Activated effector memory CD4-positive, alpha-beta T cell treated with Interleukin-2 at 50 U/mL for 16 hours (primary cell): ENCODE measurements around the gene PDK2.

Experiments
- DNase-seq: peaks from one replicate; pipeline ENCODE4 v3.0.0-alpha.2; 2020

PDK2 gene

GRCh38 chr17:50120475-50121253, 25.5 kb downstream of the PDK2 start:
- DNase-seq = no peak

DNA sequence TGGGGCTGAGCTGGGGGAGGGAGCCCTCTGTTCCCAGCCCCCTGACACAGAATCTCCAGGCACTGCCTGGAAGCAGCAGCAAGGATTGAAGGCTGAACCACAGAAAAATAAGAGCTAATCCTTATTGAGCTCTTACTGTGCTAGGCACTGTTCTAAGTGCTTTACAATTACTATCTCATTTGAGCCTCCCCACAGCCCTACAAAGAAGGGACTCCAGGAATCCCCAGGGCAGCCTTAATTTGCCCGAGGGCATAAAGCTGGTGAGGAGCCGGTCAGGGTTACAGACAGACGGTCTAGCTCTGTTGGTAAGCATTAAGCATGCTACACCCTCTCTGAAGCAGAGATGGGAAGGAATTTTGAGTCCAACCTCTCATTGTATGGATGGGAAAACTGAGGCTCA, 27.8 kb downstream of the PDK2 start:
- no peak for DNase-seq

DNA sequence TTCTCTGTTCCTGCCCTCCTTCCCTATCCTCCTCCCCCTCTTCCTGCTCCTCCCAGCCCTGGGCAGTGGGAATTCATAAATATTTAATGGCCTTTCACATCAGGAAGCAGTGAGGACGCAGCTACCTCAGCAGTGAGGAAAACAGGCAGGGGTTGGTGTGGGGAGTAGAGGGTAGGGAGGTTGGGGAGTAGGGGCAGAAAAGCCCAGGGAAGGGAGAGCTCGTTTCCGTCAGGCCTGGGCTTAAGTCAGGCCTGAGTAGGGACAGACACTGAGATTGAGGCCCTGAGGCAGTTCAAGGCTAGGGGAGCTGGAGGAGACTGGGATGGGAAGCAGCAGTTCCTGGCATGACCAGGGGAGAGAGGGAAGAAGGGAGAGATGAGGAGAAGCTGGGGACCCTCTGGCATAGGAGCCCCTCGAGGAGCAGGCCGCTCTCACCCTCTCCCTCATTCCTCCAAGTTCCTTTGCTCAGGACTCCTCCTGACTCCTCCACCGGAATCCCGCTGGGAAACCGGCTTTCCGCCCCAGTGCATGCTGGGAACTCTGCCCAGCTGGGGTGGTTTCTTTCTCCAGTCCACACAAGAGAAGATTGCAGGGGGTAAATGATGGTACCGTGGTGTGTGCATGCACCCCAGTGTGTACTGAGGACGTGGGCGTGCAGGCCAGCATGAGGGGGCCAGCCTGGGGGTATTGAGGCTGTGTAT, 28.6 kb downstream of the PDK2 start:
- no peak for DNase-seq

DNA sequence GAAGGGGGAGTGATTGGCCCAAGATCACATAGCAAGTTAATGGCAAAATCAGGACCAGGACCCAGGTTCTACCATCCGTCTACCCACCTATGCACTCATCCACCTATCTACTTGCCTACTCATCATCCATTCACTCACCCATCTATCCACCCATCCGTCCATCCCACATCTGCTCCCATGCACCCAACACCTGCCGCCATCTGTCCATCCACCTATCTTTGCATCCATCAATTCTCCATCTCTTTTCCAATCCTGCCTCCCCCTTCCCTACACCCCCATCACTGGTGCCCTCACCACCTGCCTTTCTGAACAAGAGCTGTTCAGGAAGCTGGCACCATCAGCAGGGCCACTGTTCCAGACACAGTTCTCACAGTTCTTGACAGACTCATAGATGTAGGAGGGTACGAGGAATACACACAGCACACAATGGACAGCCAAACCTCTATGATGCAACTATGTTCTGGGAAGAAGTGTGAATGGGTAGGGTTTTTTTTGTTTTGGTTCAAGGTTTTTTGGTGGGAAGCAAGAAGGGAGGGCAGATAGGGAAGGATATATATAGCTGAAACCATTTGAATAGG, 30.4 kb downstream of the PDK2 start:
- no peak for DNase-seq

- DNase-seq = no peak
Observed at GRCh38 chr17:50127697-50128361, 32.7 kb downstream of the PDK2 start.

DNA sequence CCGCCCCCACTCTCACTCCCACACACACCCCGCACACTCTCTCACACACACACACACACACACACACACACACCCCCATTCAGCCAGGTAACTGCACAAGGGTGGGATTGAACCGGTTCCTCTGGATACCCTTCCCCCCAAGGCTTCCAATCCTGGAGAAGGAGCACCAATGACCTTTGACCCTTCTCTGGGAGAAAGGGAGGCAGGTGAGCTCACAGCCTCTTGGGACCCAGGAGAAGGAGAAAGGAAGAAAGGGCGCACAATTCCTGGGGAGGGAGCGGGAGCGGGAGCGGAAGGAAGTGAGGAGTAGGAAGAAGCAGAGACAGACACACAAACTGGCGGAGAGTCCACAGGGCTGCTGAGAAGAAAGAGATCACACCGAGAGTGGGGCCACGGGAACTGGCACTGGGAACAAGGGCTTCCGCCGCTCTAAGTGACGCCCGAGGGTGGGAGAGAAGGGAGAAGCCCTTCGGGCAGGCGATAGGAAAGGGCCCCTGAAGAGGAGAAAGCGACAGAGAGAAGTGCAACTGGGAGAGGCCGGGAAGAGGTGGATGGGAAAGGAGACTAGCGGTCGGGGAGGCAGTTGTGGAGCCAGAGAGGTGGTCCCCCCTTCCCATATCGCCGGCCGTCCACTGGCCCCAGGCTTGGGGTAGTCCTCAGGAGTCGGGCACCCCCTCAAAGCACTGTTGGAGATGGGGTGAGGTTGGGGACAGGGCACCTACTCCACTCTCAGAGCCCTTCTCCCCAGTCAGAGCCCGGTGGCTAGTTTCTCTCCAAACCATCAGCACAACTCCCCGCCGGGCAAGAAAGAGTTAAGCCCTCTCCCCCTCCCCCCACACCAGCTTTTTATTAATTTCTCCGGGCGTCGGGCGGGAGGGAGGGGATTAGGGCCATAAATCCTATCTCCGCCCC, 33.5 kb downstream of the PDK2 start:
- DNase-seq = no peak

- no peak for DNase-seq
Observed at GRCh38 chr17:50129353-50129727, 34.2 kb downstream of the PDK2 start.

- DNase-seq = peak; percentile 50
Observed at GRCh38 chr17:50129728-50130558, 34.8 kb downstream of the PDK2 start, which contains the start of gene SAMD14. SAMD14 (minus strand) TSS chr17:50130160; CDS start chr17:50124959, 5,201 bp downstream.

DNA sequence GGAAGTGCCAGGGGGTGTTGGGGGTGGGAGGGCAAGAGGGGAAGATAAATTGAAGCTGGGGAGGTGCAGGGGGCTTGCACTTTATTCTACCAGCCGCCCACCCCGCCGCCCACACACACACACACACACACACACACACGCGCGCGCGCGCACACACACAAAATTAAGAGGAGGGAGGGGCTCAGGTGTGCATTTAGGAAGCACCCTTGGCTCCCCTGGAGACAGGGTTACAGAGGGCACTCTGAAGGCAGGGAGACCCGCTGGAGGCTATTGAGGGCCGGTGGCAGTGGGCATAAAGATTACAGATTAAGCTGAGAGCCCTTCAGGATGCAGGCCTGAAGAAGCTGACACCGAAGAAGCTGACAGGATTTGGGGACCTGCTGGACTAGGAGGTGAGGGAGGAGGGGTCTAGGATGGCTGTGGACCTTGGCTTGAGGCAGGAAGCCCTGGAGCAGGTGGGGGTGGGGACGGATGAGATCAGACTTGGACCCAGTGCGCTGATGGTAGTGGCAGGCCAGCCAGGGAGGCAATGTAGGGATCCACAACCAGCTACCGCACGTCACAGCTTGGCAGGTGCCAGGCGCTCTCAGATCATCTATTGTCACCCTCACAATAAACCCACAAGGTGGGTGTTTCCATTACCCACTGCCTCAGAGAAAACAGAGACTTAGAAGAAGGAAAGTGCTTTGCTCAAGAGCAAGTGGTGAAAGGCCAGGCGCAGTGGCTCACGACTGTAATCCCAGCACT, 35.6 kb downstream of the PDK2 start:
- no peak for DNase-seq

DNA sequence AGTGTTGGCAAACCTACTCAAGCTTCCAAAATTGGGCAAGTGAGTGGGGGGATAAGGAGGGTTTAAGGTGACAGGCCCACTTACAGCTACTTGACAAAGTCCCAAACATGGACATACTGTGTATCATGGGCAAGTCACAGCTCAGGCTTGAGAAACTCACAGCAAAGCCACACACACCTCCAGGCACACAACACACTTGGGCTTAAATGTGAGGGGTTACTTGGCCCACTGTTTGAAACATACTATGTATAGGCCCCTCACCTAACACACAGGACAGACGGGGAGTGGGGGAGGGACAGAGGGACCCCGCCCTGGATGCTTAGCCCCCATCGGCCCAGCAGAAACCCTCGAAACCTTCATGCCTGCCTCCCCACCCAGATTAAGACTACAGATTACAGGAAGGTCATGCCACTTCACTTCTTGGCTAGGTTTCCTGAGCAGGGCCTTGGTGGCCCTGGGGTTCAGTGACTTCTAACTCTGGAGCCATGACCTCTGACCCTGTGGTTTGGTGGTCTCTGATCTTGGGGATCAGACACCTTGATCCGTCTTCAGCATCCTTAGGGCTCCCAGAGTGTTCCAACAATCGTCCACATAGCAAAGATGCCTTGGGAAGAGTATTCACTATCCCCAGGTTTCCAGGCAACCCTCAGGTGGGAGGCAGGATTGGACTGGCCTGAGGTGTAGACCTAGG, 37.1 kb downstream of the PDK2 start:
- DNase-seq = no peak

DNA sequence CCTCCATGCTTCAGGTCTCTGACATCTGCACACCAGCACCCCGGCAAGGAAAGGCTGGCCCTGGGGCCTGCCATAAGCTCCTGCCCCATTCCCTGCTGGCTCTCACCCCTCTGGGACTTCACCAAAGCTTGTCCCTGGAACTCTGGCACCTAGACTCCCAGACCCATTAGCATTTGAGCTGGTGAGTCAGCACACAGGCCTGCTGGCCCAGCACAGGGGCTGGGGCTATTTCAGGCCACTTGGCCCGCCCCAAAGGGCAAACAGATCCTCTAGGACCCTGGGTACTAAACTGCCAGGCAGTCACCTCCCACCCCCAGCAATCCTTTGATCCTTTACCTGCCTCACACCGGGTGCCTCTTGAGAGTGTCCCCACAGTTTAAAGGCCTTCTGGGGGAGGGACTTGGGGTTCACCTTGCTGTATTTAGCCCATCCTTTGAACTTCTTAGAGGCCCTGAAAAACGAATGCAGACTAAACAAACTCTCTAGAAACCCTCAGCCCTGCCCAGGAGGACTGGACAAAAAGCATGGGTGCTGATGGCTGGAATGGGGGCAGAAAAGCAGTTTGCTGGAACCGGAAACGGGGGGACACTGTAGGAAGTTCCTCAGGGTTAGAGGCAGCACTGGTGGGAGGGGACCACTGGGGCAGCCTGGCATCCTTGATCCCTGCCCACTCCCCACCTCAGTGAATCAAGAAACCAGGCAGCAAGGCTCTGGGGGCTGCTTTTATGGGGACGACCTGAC, 38.0 kb downstream of the PDK2 start:
- no peak for DNase-seq

DNA sequence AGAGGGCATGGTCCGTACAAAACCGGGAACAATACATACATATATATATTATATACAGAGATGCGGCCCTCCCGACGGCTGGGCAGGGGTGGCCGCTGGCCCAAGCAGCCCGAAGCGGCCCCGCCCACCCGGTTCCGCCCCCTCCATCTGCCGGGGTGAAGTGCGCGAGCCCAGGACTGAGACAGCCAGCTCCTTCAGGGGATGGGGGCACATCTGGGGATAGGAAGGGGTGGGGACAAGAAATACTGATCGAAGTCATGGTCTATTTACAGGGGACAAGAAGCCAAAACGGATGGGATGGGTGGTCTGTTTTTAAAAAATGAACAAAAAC, 38.6 kb downstream of the PDK2 start:
- no peak for DNase-seq

- DNase-seq = no peak
Observed at GRCh38 chr17:50134206-50135110, 39.3 kb downstream of the PDK2 start.

GRCh38 chr17:50135316-50136095, 40.4 kb downstream of the PDK2 start:
- DNase-seq = no peak

DNA sequence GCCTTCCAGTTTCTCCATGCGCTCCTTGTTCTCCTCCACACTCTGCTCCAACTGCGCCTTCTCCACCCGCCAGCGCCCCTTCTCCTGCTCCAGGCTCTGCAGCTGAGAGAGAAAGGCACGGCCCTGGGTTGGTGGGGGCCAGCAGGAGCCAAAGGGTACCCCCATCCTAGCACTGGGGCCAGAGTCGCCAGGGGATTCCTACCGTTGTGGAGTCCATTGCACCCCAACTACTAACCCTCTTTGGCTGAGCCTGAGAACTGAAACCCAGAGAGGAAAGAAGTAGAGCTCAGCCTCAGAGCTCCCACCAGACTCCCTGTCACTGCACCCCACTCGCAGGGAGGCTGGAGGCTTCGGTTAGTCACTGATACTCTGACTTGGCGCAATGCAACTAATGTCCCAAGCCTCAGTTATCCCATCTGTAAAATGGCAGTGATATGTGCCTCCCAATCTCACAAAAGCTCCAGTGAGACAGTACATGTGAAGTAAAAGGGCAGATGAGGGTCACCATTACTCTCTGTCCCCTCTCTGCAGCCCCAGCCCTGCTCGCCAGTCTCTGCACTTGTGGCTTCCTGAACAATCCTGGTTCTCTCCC, 41.0 kb downstream of the PDK2 start:
- no peak for DNase-seq

DNA sequence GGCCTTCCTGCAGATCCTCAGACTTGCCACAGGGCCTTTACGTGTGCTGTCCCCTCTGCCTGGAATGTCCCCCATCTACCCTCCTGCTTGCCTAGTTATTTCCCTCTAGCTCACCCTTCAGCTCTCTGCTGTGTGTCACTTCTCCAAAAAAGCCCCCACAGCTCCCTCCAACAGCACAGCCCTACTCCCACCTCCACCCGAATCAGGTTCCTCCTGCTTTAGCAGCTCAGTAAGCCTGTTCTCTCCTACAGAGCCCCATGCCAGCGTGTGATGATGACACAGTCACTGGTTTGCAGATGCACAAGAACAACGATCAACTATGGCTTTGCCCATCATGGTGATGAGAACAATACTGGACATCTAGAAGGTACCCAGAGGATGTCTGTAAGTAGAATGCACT, 41.9 kb downstream of the PDK2 start:
- DNase-seq = no peak

DNA sequence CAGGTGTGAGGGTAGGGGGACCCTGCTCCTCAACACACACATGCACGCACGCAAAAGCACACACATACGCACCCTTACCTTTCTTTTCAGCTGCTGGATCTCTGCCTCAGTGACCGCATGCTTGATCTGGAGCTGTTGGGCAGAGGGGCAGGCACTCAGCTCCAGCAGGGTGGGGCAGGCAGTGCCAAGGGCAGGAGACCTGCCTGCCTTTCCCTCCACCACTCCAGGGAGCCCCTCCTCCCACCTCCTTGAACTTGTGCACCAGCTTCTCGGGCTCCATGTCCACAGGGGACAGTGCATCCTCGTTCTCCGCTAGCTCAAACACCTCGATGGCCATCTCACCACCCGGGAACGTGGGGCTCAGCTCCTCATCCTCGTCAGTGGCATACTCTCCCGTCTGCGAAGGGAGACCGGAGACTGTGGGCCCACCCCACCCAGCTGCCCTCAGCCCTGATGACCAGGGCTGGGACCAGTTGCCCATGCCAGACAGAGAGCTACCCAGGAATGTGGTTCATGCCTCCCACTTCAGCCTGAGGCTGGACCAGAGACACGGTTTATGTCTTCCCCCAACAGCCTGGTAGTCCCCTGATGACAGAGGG, 44.1 kb downstream of the PDK2 start:
- no peak for DNase-seq
